ENCODE data around the gene MOB3A. TPM values are rescaled to one million over a fixed set of nuclear protein-coding genes. Genes with fewer than 3 reads are reported as not detected.

The MOB3A gene
- total and polyA plus RNA-seq, 2 of the 13 experiments (the other 11 are each of a cell fraction or from before 2014, with no cell fraction given) = 3.5 to 17.8 TPM

DNA sequence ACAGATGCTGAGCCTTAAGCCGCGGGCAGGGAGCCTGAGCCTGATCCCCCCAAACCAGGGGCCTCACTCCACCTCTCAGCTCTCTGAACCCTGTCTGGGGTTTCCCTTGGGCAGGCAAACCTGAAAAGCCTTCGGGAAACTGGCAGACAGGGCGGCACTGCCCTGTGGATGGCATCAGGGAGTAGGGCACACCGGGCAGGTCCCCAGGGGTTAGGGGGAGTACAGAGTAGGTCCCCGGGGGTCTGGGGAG is 54.8 kb downstream of the MOB3A start (continued):
- no peak for TF ChIP-seq MLXIP (CRISPR knock-in tag; IDR thresholded peaks at IDR 0.05; ENCODE audit: borderline replicate concordance)
- no peak for TF ChIP-seq POLR2AphosphoS2 (IDR thresholded peaks at IDR 0.05; ENCODE audit: low read depth, low read length)
- TF ChIP-seq NFATC3 (CRISPR knock-in tag; IDR thresholded peaks at IDR 0.05) = no peak
- no peak for TF ChIP-seq ZBTB46 (CRISPR knock-in tag; IDR thresholded peaks at IDR 0.05; ENCODE audit: borderline replicate concordance)
- no peak for TF ChIP-seq ELF1 (CRISPR knock-in tag; IDR thresholded peaks at IDR 0.05)
- no peak for TF ChIP-seq ZNF780A (CRISPR knock-in tag; IDR thresholded peaks at IDR 0.05)

- no peaks in the 10 kb centered on the region for H3K4me1 ChIP-seq (ENCODE audit: insufficient read depth, low read length)
- no peak overlapping the region for H2AFZ ChIP-seq (ENCODE audit: low read length)
- ChIA-PET CTCF (ENCODE audit: low intra/inter-chr PET ratio, low total read pairs) (no interaction called here), POLR2A (interaction anchor here (1.5 to 2.6 kb wide), 3 partner anchors 11 to 20 kb away, joined by 5 to 7 read pairs (median 5); no protein-coding TSS in a partner anchor)
- FAIRE-seq = no peak
- peaks cover 19 to 47% of the 10 kb centered on the region in 2 experiments for H3K36me3 ChIP-seq (replicated peaks in 1 of 2; ENCODE audit: control insufficient read depth in 1 of 2, insufficient read depth in 2 of 2, low read length in 2 of 2)
- intact Hi-C loops (cut with micrococcal nuclease; ENCODE audit: unreplicated experiment) = no loop called here
- no peaks in the 10 kb centered on the region for H3K27me3 ChIP-seq (ENCODE audit: control insufficient read depth in 1 of 2, insufficient read depth in 2 of 2, low read length in 2 of 2)
- H4K20me1 ChIP-seq (ENCODE audit: insufficient read depth, low read length) = 0 out of 2 replicates have a peak, but pooled peaks cover 8% of the 10 kb centered on the region
- H3K4me3 ChIP-seq (replicated peaks in 1 of 3; ENCODE audit: insufficient read depth in 1 of 3, low read depth in 2 of 3, low read length in 3 of 3) = no peak overlapping the region
- H3K9me3 ChIP-seq (ENCODE audit: low read length) = no peaks in the 10 kb centered on the region
- no peak; the same call in 2 of the 3 replicates for ATAC-seq
- H3K79me2 ChIP-seq (ENCODE audit: insufficient read depth, low read length) = no peaks in the 10 kb centered on the region
- no TSS peak for BruUV-seq (replicated peaks)
- 99% methylated on average over 14 of the region's 28 CpGs for WGBS (ENCODE audit: low lambda C conversion rate)
- H3K9ac ChIP-seq (ENCODE audit: insufficient read depth, low read depth, low read length) = no peak overlapping the region
- H3K4me2 ChIP-seq (ENCODE audit: low read depth, low read length) = no peak overlapping the region
- H3K27ac ChIP-seq (ENCODE audit: extremely low read length, insufficient read depth, low read length) = no peak overlapping the region
- in situ Hi-C loops (cut with HindIII; ENCODE audit: extremely low pct_ligation_motif_present, low pct_unique_long_range_greater_than_20kb) = no loop called here
- no peak for DNase-seq (ENCODE audit: low spot score)
- TF ChIP-seq NONO (IDR thresholded peaks at IDR 0.05) (no peak), NONO (CRISPR knock-in tag; conservative IDR thresholded peaks at IDR 0.05) (no peak), RBFOX2 (IDR thresholded peaks at IDR 0.05; ENCODE audit: low read depth, low read length) (peak; percentile 56; the same call in 1 of the 2 replicates), ZNF253 (CRISPR knock-in tag; IDR thresholded peaks at IDR 0.05; ENCODE audit: borderline replicate concordance) (no peak)
- TF ChIP-seq, protein P1, sequence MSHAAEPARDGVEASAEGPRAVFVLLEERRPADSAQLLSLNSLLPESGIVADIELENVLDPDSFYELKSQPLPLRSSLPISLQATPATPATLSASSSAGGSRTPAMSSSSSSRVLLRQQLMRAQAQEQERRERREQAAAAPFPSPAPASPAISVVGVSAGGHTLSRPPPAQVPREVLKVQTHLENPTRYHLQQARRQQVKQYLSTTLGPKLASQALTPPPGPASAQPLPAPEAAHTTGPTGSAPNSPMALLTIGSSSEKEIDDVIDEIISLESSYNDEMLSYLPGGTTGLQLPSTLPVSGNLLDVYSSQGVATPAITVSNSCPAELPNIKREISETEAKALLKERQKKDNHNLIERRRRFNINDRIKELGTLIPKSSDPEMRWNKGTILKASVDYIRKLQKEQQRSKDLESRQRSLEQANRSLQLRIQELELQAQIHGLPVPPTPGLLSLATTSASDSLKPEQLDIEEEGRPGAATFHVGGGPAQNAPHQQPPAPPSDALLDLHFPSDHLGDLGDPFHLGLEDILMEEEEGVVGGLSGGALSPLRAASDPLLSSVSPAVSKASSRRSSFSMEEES (CRISPR knock-in tag; IDR thresholded peaks at IDR 0.05) = no peak
- TF ChIP-seq, protein P2, sequence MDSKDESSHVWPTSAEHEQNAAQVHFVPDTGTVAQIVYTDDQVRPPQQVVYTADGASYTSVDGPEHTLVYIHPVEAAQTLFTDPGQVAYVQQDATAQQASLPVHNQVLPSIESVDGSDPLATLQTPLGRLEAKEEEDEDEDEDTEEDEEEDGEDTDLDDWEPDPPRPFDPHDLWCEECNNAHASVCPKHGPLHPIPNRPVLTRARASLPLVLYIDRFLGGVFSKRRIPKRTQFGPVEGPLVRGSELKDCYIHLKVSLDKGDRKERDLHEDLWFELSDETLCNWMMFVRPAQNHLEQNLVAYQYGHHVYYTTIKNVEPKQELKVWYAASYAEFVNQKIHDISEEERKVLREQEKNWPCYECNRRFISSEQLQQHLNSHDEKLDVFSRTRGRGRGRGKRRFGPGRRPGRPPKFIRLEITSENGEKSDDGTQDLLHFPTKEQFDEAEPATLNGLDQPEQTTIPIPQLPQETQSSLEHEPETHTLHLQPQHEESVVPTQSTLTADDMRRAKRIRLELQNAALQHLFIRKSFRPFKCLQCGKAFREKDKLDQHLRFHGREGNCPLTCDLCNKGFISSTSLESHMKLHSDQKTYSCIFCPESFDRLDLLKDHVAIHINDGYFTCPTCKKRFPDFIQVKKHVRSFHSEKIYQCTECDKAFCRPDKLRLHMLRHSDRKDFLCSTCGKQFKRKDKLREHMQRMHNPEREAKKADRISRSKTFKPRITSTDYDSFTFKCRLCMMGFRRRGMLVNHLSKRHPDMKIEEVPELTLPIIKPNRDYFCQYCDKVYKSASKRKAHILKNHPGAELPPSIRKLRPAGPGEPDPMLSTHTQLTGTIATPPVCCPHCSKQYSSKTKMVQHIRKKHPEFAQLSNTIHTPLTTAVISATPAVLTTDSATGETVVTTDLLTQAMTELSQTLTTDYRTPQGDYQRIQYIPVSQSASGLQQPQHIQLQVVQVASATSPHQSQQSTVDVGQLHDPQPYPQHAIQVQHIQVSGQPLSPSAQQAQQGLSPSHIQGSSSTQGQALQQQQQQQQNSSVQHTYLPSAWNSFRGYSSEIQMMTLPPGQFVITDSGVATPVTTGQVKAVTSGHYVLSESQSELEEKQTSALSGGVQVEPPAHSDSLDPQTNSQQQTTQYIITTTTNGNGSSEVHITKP (CRISPR knock-in tag; IDR thresholded peaks at IDR 0.05; ENCODE audit: low read depth) = no peak
Observed at GRCh38 chr19:2040647-2041432, 55.3 kb downstream of the MOB3A start.

Measured in HepG2 (cell line).